GM13977 (cell line): ENCODE results near the gene DACT2.
"Not testable (repeated sequence)": the region's sequence is repeated elsewhere in the genome, so short reads cannot be mapped to it uniquely, and the experiment has no call there.

Experiments
- DNase-seq: peaks from one replicate; pipeline ENCODE4 v3.0.0; 2012; ENCODE audit warnings: low spot score
- CTCF ChIP-seq: IDR thresholded peaks from 2 replicates; pipeline ENCODE4 v1.5.1; 2012; ENCODE audit warnings: mild to moderate bottlenecking, control low read depth; ENCODE audit not compliant: insufficient read depth; ENCODE audit errors: extremely low read depth, missing control alignments
- in situ Hi-C: fragments of 300-500 bp; cut with MboI; formaldehyde crosslinking; loops from one replicate; pipeline ENCODE4 v1.12.0; 2022; ENCODE audit warnings: low sequenced_read_pairs, low pct_unique_long_range_greater_than_20kb, mixed read lengths, inconsistent platforms; ENCODE audit not compliant: unreplicated experiment

DACT2 gene

DNA sequence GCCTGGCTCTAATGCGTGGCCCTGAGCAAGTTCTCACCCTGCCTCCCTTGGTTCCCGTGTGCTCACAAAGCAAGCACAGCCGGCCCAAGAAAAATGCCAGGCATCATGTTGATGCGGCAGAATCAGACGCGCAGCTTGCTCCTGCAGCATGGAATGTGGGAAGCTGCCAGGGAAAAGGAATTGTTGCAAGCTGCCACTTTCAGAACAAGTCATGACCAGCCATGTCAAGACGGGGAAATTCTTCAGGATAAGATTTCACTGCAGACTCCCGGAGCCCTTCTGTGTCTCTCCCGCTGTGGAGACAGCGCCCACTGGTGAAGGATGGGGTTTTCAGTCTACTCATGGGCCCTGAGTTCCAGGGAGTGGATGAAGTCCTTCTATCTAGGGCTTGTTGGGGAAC, 4.6 kb downstream of the DACT2 start:
- in situ Hi-C loops: no loop called here
- no peak for DNase-seq
- TF ChIP-seq CTCF: no peak

GRCh38 chr6:168314021-168314420, 5.6 kb downstream of the DACT2 start:
- DNase-seq: no peak
- no peak for TF ChIP-seq CTCF
- in situ Hi-C loops: no loop called here

GRCh38 chr6:168313431-168314011, 6.1 kb downstream of the DACT2 start:
- in situ Hi-C loops: no loop called here
- no peak for TF ChIP-seq CTCF
- DNase-seq: no peak

DNA sequence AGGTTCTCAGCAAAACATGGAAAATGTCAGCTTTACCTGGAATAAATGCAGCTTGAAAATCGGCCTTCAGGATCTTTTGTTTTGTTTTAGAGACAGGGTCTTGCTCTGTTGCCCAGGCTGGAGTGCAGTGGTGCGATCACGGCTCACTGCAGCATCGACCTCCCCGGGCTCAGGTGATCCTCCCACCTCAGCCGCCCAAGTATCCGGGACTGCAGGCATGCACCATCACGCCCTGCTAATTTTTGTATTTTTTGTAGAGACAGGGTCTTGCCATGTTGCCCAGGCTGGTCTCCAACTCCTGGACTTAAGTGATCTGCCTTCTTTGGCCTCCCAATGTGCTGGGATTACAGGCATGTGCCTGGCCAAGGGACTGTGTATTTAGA, 7.5 kb downstream of the DACT2 start:
- in situ Hi-C loops, DNase-seq: not testable (repeated sequence)

- TF ChIP-seq CTCF: no peak
- DNase-seq: no peak
- in situ Hi-C loops: no loop called here
These were observed 8.0 kb downstream of the DACT2 start for GRCh38 chr6:168311410-168312124.

DNA sequence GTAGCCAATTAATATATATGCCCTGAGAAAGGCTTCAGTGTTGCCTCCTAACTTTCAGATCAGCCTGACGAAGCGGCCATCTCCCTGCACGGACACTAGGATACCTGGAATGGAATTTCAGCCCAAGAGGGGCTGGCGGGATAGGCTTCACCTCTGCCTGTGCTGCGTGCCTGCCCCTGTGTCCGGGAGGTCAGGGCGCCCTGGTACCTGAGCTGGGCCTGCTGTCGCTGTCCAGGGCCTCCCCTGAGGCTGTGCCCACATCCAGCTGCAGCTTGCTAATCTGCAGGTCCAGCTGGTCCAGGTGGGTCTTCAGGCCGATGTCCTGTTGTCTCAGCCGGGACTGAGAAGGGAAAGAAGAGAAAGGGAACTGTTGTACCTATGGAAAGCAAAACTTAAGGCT, 8.6 kb downstream of the DACT2 start:
- no peak for DNase-seq
- in situ Hi-C loops: no loop called here
- TF ChIP-seq CTCF: no peak

DNA sequence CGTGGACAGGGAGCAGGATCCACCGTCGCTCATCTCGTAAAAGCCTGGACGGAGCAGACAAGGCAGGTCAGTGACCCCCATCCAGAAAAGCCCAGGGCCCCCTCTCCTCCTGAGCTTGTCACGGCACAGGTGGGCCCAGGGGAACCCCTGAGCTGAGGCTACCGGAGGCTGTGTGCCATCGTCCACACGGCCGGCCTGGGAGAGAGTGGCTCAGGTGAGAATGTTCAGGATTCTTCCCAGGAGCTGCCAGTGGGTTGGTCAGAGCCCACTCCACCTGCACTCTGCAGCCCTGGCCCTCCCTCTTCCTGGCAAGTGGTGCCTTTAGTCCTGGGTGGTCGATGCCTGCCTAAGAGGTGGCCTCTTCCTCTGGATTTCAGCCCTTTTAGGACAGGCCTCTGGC, 9.2 kb downstream of the DACT2 start:
- in situ Hi-C loops: no loop called here
- no peak for TF ChIP-seq CTCF
- no peak for DNase-seq
